Heart right ventricle (tissue), 16 donors: ENCODE measurements around the gene SLC2A1. TPM values are rescaled to one million over a fixed set of nuclear protein-coding genes. Genes with fewer than 3 reads are reported as not detected.
"Not testable (repeated sequence)": the region's sequence is repeated elsewhere in the genome, so short reads cannot be mapped to it uniquely, and the experiment has no call there.

ENCODE experiments used
- ATAC-seq, 8 donors: fragments of 200-7000 bp; cut with Tn5 transposase; one replicate each; pipeline ENCODE4 v1.9.1; 2020; ENCODE audit warnings: mild to moderate bottlenecking in 8 of 8, moderate library complexity in 8 of 8, moderate number of reproducible peaks in 1 of 8
- DNase-seq, 2 donors: peaks; one replicate each; pipeline ENCODE4 v3.0.0-alpha.2; 2020
- H3K27ac ChIP-seq, 10 donors: fragments of 200-600 bp; sonication (generic) in 2 of 10; one replicate each; pipeline versions ENCODE4 v1.5.0 to v1.8.0; 2020 to 2022; ENCODE audit warnings: mild to moderate bottlenecking in 3 of 10
- H3K27me3 ChIP-seq, 7 donors: fragments of 200-600 bp; one replicate each; pipeline ENCODE4 v1.8.0; 2021 to 2022; ENCODE audit warnings: mild to moderate bottlenecking in 2 of 7
- H3K36me3 ChIP-seq, 9 donors: fragments of 200-600 bp; sonication (generic) in 1 of 9; one replicate each; pipeline versions ENCODE4 v1.5.0 to v1.8.0; 2020 to 2022; ENCODE audit warnings: mild to moderate bottlenecking in 2 of 9
- H3K4me1 ChIP-seq, 9 donors: fragments of 200-600 bp; sonication (generic) in 1 of 9; one replicate each; pipeline versions ENCODE4 v1.5.0 to v1.8.0; 2020 to 2022; ENCODE audit warnings: mild to moderate bottlenecking in 4 of 9
- H3K4me3 ChIP-seq, 10 donors: fragments of 200-600 bp; sonication (generic) in 2 of 10; one replicate each; pipeline versions ENCODE4 v1.5.0 to v1.8.0; 2020 to 2022; ENCODE audit warnings: mild to moderate bottlenecking in 7 of 10, moderate library complexity in 2 of 10
- H3K9me3 ChIP-seq, 11 donors: fragments of 200-600 bp in 10 of 11; sonication (generic) in 2 of 11; one replicate each; pipeline versions ENCODE4 v1.5.0 to v1.8.0; 2013 to 2022; ENCODE audit warnings: mild to moderate bottlenecking in 2 of 11, control low read depth in 1 of 11, moderate library complexity in 1 of 11
- CTCF ChIP-seq, 9 donors: fragments of 200-600 bp; sonication (generic) in 2 of 9; IDR thresholded peaks; one replicate each; pipeline versions ENCODE4 v1.5.0 to v1.8.0; 2021 to 2022; ENCODE audit warnings: antibody characterized with exemption in 9 of 9, mild to moderate bottlenecking in 5 of 9, moderate library complexity in 1 of 9
- WGBS, 2 donors: extraction: QIAGEN DNeasy Blood & Tissue Kit; methylation state at CpG; one replicate each; pipeline ENCODE4 v1.1.7; 2013; ENCODE audit warnings: inconsistent platforms in 1 of 2; 5-methylcytosine and 5-hydroxymethylcytosine counted together
- intact Hi-C, 10 donors: fragments of 100-400 bp; cut with DNase I; formaldehyde crosslinking; loops; one replicate each; pipeline versions ENCODE4 v1.11.1 to v1.14.2; 2022
- polyA plus RNA-seq, 2 donors: library from polyadenylated mRNA; stranded (reverse); fragments of 200-250 nt; gene quantifications; one replicate each; pipeline ENCODE4 v1.2.3, GENCODE V29; 2013
- total RNA-seq, 10 donors: library from RNA; stranded (reverse); fragmentation: NEBNext Ultra II Directional in 3 of 10; extraction: Animal tissue kit (Norgen Biotek cat#: 25700) in 3 of 10; gene quantifications; one replicate each; pipeline versions ENCODE4 v1.2.1 to v1.2.4, GENCODE V29; 2021 to 2023
- donor health status: Arrhythmogenic right ventricular cardiomyopathy.
- donor health status: ischemic (EF 13 %, LVEDD 7.1; RV severe dilation, severe dysfunction).
- donor health status: healthy with polysubstance abuse.
- donor health status: DM: no; HTN: yes; CAD: no.
- donor health status: DM: no; HTN: no; CAD: no.
- donor health status: ischemic (EF 25% LVEDD 6.9; RV normal size, moderate dysfunction).
- donor health status: ischemic (EF 25% LVEDD 5.7; RV mildly dilated, moderate dysfunction).
- donor health status: healthy.
- donor health status: DM: yes; HTN: yes; CAD: no.
- donor health status: Ischemic cardiomyopathy.
- donor health status: ischemic (EF 35%, LVEDD 5.7; RV mildly dilated, moderate dysfunction).
- donor health status: nonischemic (EF 11% LVEDD 7.7; RV severe dilation, severe dysfunction).
- donor health status: DM: yes; HTN: yes; CAD: no.
- donor health status: PGD.
- donor health status: ischemic (EF 29% LVEDD 5.4; RV normal size, mild dysfunction).
- donor health status: nonischemic (EF 23%, LVEDD 6.1; RV moderate dilation, normal function).

Gene SLC2A1
- total and polyA plus RNA-seq, 12 donors = 6.7 to 98.7 (median 28.9) TPM

GRCh38 chr1:42922687-42923366 lies 35.8 kb downstream of the SLC2A1 start:
- TF ChIP-seq CTCF (IDR thresholded peaks at IDR 0.05) = peak; percentile 23 to 69 (median 57)
- H3K27ac ChIP-seq = peak overlapping the region in 4 of 10 donors; percentile 88 to 95 (median 94)
- H3K27me3 ChIP-seq = no peaks in the 10 kb centered on the region
- DNase-seq (no peak), ATAC-seq (peak in 5 of 8 donors; percentile 29 to 42 (median 31))
- WGBS, 2 donors = 15 to 39% methylated on average over 4 of the region's 4 CpGs
- H3K9me3 ChIP-seq = no peaks in the 10 kb centered on the region
- peaks cover 0 to 18% (median 9%) of the 10 kb centered on the region in 9 donors for H3K4me1 ChIP-seq
- no peak overlapping the region for H3K4me3 ChIP-seq
- H3K36me3 ChIP-seq = peaks cover 0 to 22% (median 0%) of the 10 kb centered on the region in 9 donors
- intact Hi-C loops = loop anchor here in 5 of 10 donors (10.0 kb wide), 2 partner anchors 148 to 158 kb away; partner anchors contain the start of genes C1orf50 (in 1 of the 5) and P3H1 (in 1 of the 5)

- WGBS, 2 donors = 90 to 95% methylated on average over 4 of the region's 4 CpGs
- ATAC-seq (no peak), DNase-seq (no peak)
- TF ChIP-seq CTCF (IDR thresholded peaks at IDR 0.05) = no peak
- Histone ChIP-seq H3K9me3 (no peaks in the 10 kb centered on the region), H3K4me1 (peaks cover 0 to 18% (median 9%) of the 10 kb centered on the region in 9 donors), H3K4me3 (no peak overlapping the region), H3K36me3 (peaks cover 0 to 12% (median 0%) of the 10 kb centered on the region in 9 donors), H3K27me3 (no peaks in the 10 kb centered on the region), H3K27ac (no peak overlapping the region)
- intact Hi-C loops = loop anchor here in 5 of 10 donors (10.0 kb wide), 2 partner anchors 147 to 157 kb away; partner anchors contain the start of genes C1orf50 (in 1 of the 5) and P3H1 (in 1 of the 5)
Measured at GRCh38 chr1:42921769-42922168, 36.9 kb downstream of the SLC2A1 start.

- WGBS, 2 donors = 85 to 91% methylated on average over 5 of the region's 5 CpGs
- not testable (repeated sequence) for DNase-seq, H3K27me3 ChIP-seq, ATAC-seq, H3K27ac ChIP-seq, H3K36me3 ChIP-seq, H3K4me3 ChIP-seq, H3K9me3 ChIP-seq
- intact Hi-C loops = loop anchor here in 5 of 10 donors (10.0 kb wide), 2 partner anchors 145 to 155 kb away; partner anchors contain the start of genes C1orf50 (in 1 of the 5) and P3H1 (in 1 of the 5)
- peaks cover 0 to 10% (median 4%) of the 10 kb centered on the region in 9 donors for H3K4me1 ChIP-seq
Measured at GRCh38 chr1:42919651-42920050, 39.0 kb downstream of the SLC2A1 start.

GRCh38 chr1:42917241-42917495 lies 41.5 kb downstream of the SLC2A1 start:
- Histone ChIP-seq H3K4me3 (no peak overlapping the region), H3K9me3 (peaks cover 0 to 16% (median 0%) of the 10 kb centered on the region in 11 donors), H3K4me1 (no peaks in the 10 kb centered on the region), H3K27me3 (peaks cover 0 to 6% (median 0%) of the 10 kb centered on the region in 7 donors), H3K27ac (no peak overlapping the region), H3K36me3 (no peaks in the 10 kb centered on the region)
- no peak for TF ChIP-seq CTCF (IDR thresholded peaks at IDR 0.05)
- DNase-seq = no peak
- intact Hi-C loops = no loop called here
- WGBS, 2 donors = 91 to 96% methylated on average over 15 of the region's 15 CpGs
- no peak for ATAC-seq

- 92% methylated on average over 3 of the region's 3 CpGs for WGBS, 2 donors
- Histone ChIP-seq H3K4me3 (no peak overlapping the region), H3K27ac (no peak overlapping the region), H3K9me3 (peaks cover 0 to 16% (median 0%) of the 10 kb centered on the region in 11 donors), H3K4me1 (no peaks in the 10 kb centered on the region), H3K36me3 (no peaks in the 10 kb centered on the region), H3K27me3 (peaks cover 0 to 6% (median 0%) of the 10 kb centered on the region in 7 donors)
- DNase-seq (no peak), ATAC-seq (no peak)
- intact Hi-C loops = no loop called here
- no peak for TF ChIP-seq CTCF (IDR thresholded peaks at IDR 0.05)
Measured at GRCh38 chr1:42915456-42915855, 43.2 kb downstream of the SLC2A1 start.
